ENCODE measurements around the gene CARD8. TPM values are rescaled to one million over a fixed set of nuclear protein-coding genes. Genes with fewer than 3 reads are reported as not detected.
A peak's percentile ranks its signal among the peaks of the same experiment; 100 is the strongest.

The CARD8 gene
- total and polyA plus RNA-seq, 2 experiments from 2014 or later, result 16.6 to 17.1 TPM

GRCh38 chr19:48196321-48196763, 59.4 kb downstream of the CARD8 start (continued):
- TF ChIP-seq ZNF114 (CRISPR knock-in tag; IDR thresholded peaks at IDR 0.05) (no peak), EZH2 (IDR thresholded peaks at IDR 0.05; ENCODE audit: low read depth, unreplicated experiment) (no peak), STAT1 (IDR thresholded peaks at IDR 0.05; ENCODE audit: unreplicated experiment) (no peak), NANOG (IDR thresholded peaks at IDR 0.05; ENCODE audit: borderline replicate concordance) (no peak), REST (IDR thresholded peaks at IDR 0.05; ENCODE audit: unreplicated experiment) (no peak), POLR2AphosphoS5 (IDR thresholded peaks at IDR 0.05; ENCODE audit: low read depth) (no peak), CTCF (conservative IDR thresholded peaks at IDR 0.05; ENCODE audit: low read depth in 2 of 2) (no peak), ZNF331 (CRISPR knock-in tag; IDR thresholded peaks at IDR 0.05; ENCODE audit: low read depth) (no peak), EZH2phosphoT487 (IDR thresholded peaks at IDR 0.05; ENCODE audit: unreplicated experiment) (no peak)
- TF ChIP-seq, protein P1, sequence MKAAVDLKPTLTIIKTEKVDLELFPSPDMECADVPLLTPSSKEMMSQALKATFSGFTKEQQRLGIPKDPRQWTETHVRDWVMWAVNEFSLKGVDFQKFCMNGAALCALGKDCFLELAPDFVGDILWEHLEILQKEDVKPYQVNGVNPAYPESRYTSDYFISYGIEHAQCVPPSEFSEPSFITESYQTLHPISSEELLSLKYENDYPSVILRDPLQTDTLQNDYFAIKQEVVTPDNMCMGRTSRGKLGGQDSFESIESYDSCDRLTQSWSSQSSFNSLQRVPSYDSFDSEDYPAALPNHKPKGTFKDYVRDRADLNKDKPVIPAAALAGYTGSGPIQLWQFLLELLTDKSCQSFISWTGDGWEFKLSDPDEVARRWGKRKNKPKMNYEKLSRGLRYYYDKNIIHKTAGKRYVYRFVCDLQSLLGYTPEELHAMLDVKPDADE (IDR thresholded peaks at IDR 0.05), result no peak

DNA sequence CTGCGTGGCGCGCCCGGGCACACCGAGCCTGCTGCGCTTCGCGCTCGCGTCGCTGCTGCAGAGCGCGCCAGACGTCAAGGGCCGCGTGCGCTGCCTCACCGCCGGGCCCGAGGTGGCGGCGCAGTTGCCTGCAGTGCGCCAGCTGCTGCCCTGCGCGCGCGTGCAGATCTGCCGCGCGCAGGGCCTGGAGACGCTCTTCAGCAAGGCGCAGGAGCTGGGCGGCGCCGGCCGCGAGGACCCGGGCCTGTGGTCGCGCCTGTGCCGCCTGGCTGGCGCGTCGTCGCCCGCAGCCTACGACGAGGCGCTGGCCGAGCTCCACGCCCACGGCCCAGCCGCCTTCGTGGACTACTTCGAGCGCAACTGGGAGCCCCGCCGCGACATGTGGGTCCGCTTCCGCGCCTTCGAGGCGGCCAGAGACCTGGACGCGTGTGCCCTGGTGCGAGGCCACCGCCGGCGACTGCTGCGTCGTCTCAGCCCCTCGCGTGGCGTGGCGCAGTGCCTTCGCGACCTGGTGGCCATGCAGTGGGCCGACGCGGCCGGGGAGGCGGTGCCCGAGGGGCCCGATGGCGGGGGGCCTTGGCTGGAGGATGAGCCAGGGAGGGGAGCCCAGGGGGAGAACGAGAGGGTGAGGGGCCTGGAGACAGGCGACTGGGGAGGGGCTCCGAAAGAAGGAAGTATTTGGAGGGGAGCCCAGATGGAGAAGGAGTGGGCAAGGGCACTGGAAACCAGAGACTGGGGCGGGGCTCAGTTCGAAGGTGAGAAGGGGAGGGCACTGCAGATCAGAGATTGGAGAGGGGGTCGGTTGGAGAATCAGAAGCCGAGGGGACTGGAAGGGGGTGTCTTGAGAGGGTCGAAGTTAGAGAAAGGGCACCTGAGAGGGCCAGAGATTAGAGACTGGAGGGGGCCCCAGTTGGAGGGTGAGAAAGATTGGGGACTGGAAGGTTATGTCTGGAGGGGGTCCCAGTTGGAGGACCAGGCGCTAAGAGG, 60.6 kb downstream of the CARD8 start:
- Histone ChIP-seq H3K4me1 (ENCODE audit: insufficient read depth) (no peaks in the 10 kb centered on the region), H3K27me3 (ENCODE audit: insufficient read depth) (no peaks in the 10 kb centered on the region), H3F3A (replicated peaks; ENCODE audit: low read depth) (no peaks in the 10 kb centered on the region; the same call in 1 of the 2 replicates), H2AFZ (no peak overlapping the region), H3K4me3 (no peak overlapping the region), H3K4me2 (no peak overlapping the region), H3K27ac (ENCODE audit: low read depth) (no peak overlapping the region), H3K79me2 (replicated peaks; ENCODE audit: insufficient read depth) (no peaks in the 10 kb centered on the region), H3K36me3 (ENCODE audit: insufficient read depth) (no peaks in the 10 kb centered on the region), H3K9me2 (ENCODE audit: insufficient read depth) (no peaks in the 10 kb centered on the region; the same call in 1 of the 2 replicates), H4K20me1 (replicated peaks; ENCODE audit: insufficient read depth) (no peaks in the 10 kb centered on the region)
- DNase-seq (ENCODE audit: low spot score), result peak; percentile 49
- Mint-ChIP-seq H3K4me1 (peaks cover 26% of the 10 kb centered on the region), H3K4me3 (no peak overlapping the region), H3K27ac (no peak overlapping the region; the same call in 1 of the 2 replicates), H3K36me3 (ENCODE audit: low read depth) (peaks cover 17% of the 10 kb centered on the region), H3K27me3 (ENCODE audit: insufficient read depth, low read depth, poor library complexity) (peaks cover 14% of the 10 kb centered on the region), H3K9me3 (peaks cover 4% of the 10 kb centered on the region; the same call in 1 of the 3 replicates)
- ATAC-seq, result peak; percentile 10; the same call in 2 of the 3 replicates
- TF ChIP-seq, protein P2, sequence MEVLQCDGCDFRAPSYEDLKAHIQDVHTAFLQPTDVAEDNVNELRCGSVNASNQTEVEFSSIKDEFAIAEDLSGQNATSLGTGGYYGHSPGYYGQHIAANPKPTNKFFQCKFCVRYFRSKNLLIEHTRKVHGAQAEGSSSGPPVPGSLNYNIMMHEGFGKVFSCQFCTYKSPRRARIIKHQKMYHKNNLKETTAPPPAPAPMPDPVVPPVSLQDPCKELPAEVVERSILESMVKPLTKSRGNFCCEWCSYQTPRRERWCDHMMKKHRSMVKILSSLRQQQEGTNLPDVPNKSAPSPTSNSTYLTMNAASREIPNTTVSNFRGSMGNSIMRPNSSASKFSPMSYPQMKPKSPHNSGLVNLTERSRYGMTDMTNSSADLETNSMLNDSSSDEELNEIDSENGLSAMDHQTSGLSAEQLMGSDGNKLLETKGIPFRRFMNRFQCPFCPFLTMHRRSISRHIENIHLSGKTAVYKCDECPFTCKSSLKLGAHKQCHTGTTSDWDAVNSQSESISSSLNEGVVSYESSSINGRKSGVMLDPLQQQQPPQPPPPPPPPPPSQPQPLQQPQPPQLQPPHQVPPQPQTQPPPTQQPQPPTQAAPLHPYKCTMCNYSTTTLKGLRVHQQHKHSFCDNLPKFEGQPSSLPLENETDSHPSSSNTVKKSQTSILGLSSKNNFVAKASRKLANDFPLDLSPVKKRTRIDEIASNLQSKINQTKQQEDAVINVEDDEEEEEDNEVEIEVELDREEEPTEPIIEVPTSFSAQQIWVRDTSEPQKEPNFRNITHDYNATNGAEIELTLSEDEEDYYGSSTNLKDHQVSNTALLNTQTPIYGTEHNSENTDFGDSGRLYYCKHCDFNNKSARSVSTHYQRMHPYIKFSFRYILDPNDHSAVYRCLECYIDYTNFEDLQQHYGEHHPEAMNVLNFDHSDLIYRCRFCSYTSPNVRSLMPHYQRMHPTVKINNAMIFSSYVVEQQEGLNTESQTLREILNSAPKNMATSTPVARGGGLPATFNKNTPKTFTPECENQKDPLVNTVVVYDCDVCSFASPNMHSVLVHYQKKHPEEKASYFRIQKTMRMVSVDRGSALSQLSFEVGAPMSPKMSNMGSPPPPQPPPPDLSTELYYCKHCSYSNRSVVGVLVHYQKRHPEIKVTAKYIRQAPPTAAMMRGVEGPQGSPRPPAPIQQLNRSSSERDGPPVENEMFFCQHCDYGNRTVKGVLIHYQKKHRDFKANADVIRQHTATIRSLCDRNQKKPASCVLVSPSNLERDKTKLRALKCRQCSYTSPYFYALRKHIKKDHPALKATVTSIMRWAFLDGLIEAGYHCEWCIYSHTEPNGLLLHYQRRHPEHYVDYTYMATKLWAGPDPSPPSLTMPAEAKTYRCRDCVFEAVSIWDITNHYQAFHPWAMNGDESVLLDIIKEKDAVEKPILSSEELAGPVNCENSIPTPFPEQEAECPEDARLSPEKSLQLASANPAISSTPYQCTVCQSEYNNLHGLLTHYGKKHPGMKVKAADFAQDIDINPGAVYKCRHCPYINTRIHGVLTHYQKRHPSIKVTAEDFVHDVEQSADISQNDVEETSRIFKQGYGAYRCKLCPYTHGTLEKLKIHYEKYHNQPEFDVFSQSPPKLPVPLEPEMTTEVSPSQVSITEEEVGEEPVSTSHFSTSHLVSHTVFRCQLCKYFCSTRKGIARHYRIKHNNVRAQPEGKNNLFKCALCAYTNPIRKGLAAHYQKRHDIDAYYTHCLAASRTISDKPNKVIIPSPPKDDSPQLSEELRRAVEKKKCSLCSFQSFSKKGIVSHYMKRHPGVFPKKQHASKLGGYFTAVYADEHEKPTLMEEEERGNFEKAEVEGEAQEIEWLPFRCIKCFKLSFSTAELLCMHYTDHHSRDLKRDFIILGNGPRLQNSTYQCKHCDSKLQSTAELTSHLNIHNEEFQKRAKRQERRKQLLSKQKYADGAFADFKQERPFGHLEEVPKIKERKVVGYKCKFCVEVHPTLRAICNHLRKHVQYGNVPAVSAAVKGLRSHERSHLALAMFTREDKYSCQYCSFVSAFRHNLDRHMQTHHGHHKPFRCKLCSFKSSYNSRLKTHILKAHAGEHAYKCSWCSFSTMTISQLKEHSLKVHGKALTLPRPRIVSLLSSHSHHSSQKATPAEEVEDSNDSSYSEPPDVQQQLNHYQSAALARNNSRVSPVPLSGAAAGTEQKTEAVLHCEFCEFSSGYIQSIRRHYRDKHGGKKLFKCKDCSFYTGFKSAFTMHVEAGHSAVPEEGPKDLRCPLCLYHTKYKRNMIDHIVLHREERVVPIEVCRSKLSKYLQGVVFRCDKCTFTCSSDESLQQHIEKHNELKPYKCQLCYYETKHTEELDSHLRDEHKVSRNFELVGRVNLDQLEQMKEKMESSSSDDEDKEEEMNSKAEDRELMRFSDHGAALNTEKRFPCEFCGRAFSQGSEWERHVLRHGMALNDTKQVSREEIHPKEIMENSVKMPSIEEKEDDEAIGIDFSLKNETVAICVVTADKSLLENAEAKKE (CRISPR knock-in tag; IDR thresholded peaks at IDR 0.05), result no peak

Data from GM23338 (cell line).